GM12878 (cell line): ENCODE measurements around the gene KPNA1. TPM values are rescaled to one million over a fixed set of nuclear protein-coding genes. Genes with fewer than 3 reads are reported as not detected.

Experiments used
- ATF7 ChIP-seq: fragments of 450-650 bp; IDR thresholded peaks from 2 replicates; pipeline ENCODE4 v1.6.1; 2016; ENCODE audit warnings: low read depth, mild to moderate bottlenecking
- BHLHE40 ChIP-seq, 2 experiments: fragments of 450-650 bp in 1 of 2; IDR thresholded peaks; 2 replicates each; pipeline ENCODE4 v1.6.1; 2011 to 2017; ENCODE audit warnings: low read depth in 2 of 2, borderline replicate concordance in 1 of 2, improper control_type of control experiment in 1 of 2, low read length in 1 of 2, mild to moderate bottlenecking in 1 of 2
- CHD1 ChIP-seq: IDR thresholded peaks from 2 replicates; pipeline ENCODE4 v1.6.1; 2012; ENCODE audit warnings: low read depth, low read length, improper control_type of control experiment
- CHD4 ChIP-seq: fragments of 200-600 bp; sonication (generic); IDR thresholded peaks from 2 replicates; pipeline ENCODE4 v1.6.1; 2016; ENCODE audit warnings: mild to moderate bottlenecking
- ESRRA ChIP-seq: IDR thresholded peaks from 2 replicates; pipeline ENCODE4 v1.6.1; 2012; ENCODE audit warnings: mild to moderate bottlenecking, low read length, improper control_type of control experiment
- GABPA ChIP-seq: IDR thresholded peaks from 2 replicates; pipeline ENCODE4 v1.6.1; 2014; ENCODE audit warnings: antibody characterized with exemption, low read depth, mild to moderate bottlenecking, inconsistent platforms
- GATAD2B ChIP-seq: fragments of 450-650 bp; conservative IDR thresholded peaks from 2 replicates; pipeline ENCODE4 v1.6.1; 2017; ENCODE audit warnings: low read depth, mild to moderate bottlenecking, moderate library complexity
- IRF5 ChIP-seq: fragments of 450-650 bp; IDR thresholded peaks from 2 replicates; pipeline ENCODE4 v1.6.1; 2017; ENCODE audit warnings: borderline replicate concordance
- KAT2A ChIP-seq: conservative IDR thresholded peaks from 2 replicates; pipeline ENCODE4 v1.6.1; 2011; ENCODE audit warnings: low read depth, low read length; ENCODE audit not compliant: control insufficient read depth
- MTA2 ChIP-seq: fragments of 450-650 bp; IDR thresholded peaks from 2 replicates; pipeline ENCODE4 v1.6.1; 2016; ENCODE audit warnings: low read depth, mild to moderate bottlenecking, moderate library complexity
- MTA3 ChIP-seq: IDR thresholded peaks from 2 replicates; pipeline ENCODE4 v1.6.1; 2012; ENCODE audit warnings: low read length, inconsistent platforms, borderline replicate concordance
- NFXL1 ChIP-seq: fragments of 450-650 bp; IDR thresholded peaks from 2 replicates; pipeline ENCODE4 v1.6.1; 2017; ENCODE audit warnings: antibody characterized with exemption, mild to moderate bottlenecking, borderline replicate concordance
- RCOR1 ChIP-seq: conservative IDR thresholded peaks from 2 replicates; pipeline ENCODE4 v1.6.1; 2012; ENCODE audit warnings: low read depth, low read length, improper control_type of control experiment
- TAF1 ChIP-seq: IDR thresholded peaks from 2 replicates; pipeline ENCODE4 v1.6.1; 2011; ENCODE audit warnings: mild to moderate bottlenecking, low read depth, low read length, borderline replicate concordance
- TBL1XR1 ChIP-seq: IDR thresholded peaks from 2 replicates; pipeline ENCODE4 v1.6.1; 2012; ENCODE audit warnings: low read depth, low read length, improper control_type of control experiment
- ZBTB40 ChIP-seq: fragments of 450-650 bp; IDR thresholded peaks from 2 replicates; pipeline ENCODE4 v1.6.1; 2016; ENCODE audit warnings: mild to moderate bottlenecking, moderate library complexity, borderline replicate concordance
- ZNF217 ChIP-seq: fragments of 450-650 bp; IDR thresholded peaks from 2 replicates; pipeline ENCODE4 v1.6.1; 2017; ENCODE audit warnings: antibody characterized with exemption, mild to moderate bottlenecking
- ZNF384 ChIP-seq: IDR thresholded peaks from 2 replicates; pipeline ENCODE4 v1.6.1; 2012; ENCODE audit warnings: low read depth, mild to moderate bottlenecking, low read length, improper control_type of control experiment, borderline replicate concordance
- ZSCAN29 ChIP-seq: fragments of 450-650 bp; IDR thresholded peaks from 2 replicates; pipeline ENCODE4 v1.6.1; 2017; ENCODE audit warnings: mild to moderate bottlenecking, moderate library complexity
- ZZZ3 ChIP-seq: IDR thresholded peaks from 2 replicates; pipeline ENCODE4 v1.6.1; 2011; ENCODE audit warnings: low read depth; ENCODE audit not compliant: control insufficient read depth, insufficient read length
- polyA plus RNA-seq, 11 experiments: library from polyadenylated mRNA; depleted of rRNA in 4 of 11; unstranded in 6 of 11; stranded (reverse) in 5 of 11; fragments of >200 nt; fragmentation: Nextera tagmentation in 4 of 11; fragmentation: Illumina TruSeq in 1 of 11; extraction: Ambion mirVana in 4 of 11; extraction: Trizol in 1 of 11; gene quantifications; 1 replicate in 1 of 11; 2 replicates in 10 of 11; pipeline versions ENCODE4 v1.2.1 to v1.2.3, GENCODE V29; 2011 to 2016; ENCODE audit warnings: inconsistent platforms in 2 of 11, missing spikeins in 2 of 11, low read depth in 1 of 11
- total RNA-seq, 4 experiments: library from RNA; depleted of rRNA in 3 of 4; stranded (reverse); fragments of >200 nt in 3 of 4; fragmentation: Illumina TruSeq in 1 of 4; extraction: Trizol in 1 of 4; gene quantifications; 2 replicates each; pipeline versions ENCODE4 v1.2.1 to v1.2.3, GENCODE V29; 2013 to 2021
- TF ChIP-seq, protein P1 (sequence below): fragments of 450-650 bp; IDR thresholded peaks from 2 replicates; pipeline ENCODE4 v1.6.1; 2017; ENCODE audit warnings: mild to moderate bottlenecking, moderate library complexity

Gene KPNA1
- total and polyA plus RNA-seq, 10 of the 15 experiments (the other 5 are each of a cell fraction or from before 2014, with no cell fraction given), result 8.5 to 52.7 (median 41.0) TPM

- TF ChIP-seq NFXL1 (no peak), GATAD2B (peak; percentile 59), CHD4 (no peak), GABPA (peak; percentile 86), IRF5 (no peak), MTA2 (peak; percentile 63; the same call in 1 of the 2 replicates), TAF1 (peak; percentile 84), ZZZ3 (no peak), ESRRA (no peak), ATF7 (peak; percentile 93), CHD1 (peak; percentile 61; the same call in 1 of the 2 replicates), BHLHE40 (IDR thresholded peaks at IDR 0.05; ENCODE audit: borderline replicate concordance in 1 of 2, low read depth in 2 of 2, low read length in 1 of 2) (peak; percentile 85 to 90), ZNF384 (no peak), ZSCAN29 (no peak), ZNF217 (no peak), ZBTB40 (peak; percentile 91), MTA3 (peak; percentile 71; the same call in 1 of the 2 replicates), TBL1XR1 (peak; percentile 83), RCOR1 (peak; percentile 74; the same call in 1 of the 2 replicates), KAT2A (no peak)
- TF ChIP-seq, protein P1, sequence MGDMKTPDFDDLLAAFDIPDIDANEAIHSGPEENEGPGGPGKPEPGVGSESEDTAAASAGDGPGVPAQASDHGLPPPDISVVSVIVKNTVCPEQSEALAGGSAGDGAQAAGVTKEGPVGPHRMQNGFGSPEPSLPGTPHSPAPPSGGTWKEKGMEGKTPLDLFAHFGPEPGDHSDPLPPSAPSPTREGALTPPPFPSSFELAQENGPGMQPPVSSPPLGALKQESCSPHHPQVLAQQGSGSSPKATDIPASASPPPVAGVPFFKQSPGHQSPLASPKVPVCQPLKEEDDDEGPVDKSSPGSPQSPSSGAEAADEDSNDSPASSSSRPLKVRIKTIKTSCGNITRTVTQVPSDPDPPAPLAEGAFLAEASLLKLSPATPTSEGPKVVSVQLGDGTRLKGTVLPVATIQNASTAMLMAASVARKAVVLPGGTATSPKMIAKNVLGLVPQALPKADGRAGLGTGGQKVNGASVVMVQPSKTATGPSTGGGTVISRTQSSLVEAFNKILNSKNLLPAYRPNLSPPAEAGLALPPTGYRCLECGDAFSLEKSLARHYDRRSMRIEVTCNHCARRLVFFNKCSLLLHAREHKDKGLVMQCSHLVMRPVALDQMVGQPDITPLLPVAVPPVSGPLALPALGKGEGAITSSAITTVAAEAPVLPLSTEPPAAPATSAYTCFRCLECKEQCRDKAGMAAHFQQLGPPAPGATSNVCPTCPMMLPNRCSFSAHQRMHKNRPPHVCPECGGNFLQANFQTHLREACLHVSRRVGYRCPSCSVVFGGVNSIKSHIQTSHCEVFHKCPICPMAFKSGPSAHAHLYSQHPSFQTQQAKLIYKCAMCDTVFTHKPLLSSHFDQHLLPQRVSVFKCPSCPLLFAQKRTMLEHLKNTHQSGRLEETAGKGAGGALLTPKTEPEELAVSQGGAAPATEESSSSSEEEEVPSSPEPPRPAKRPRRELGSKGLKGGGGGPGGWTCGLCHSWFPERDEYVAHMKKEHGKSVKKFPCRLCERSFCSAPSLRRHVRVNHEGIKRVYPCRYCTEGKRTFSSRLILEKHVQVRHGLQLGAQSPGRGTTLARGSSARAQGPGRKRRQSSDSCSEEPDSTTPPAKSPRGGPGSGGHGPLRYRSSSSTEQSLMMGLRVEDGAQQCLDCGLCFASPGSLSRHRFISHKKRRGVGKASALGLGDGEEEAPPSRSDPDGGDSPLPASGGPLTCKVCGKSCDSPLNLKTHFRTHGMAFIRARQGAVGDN, result peak; percentile 90
Observed at GRCh38 chr3:122415762-122416654, 98.7 kb downstream of the KPNA1 start, which contains the start of gene WDR5B (continued).
